WTC11 (cell line): ENCODE measurements around the gene TNRC18. TPM values are rescaled to one million over a fixed set of nuclear protein-coding genes. Genes with fewer than 3 reads are reported as not detected.

ENCODE experiments used
- ATAC-seq: fragments of 200-7000 bp; cut with Tn5 transposase; 2 replicates; pipeline ENCODE4 v1.10.0; 2021; ENCODE audit warnings: mild to moderate bottlenecking, moderate library complexity
- CTCF ChIA-PET: fragments of 300-600 bp; sonication (Branson Sonifier 250); formaldehyde crosslinking; loops from one replicate; lab custom pipeline; 2021; ENCODE audit warnings: antibody characterized with exemption; lab: Charles Lee
- POLR2A ChIA-PET: fragments of 350-600 bp; sonication (Branson Sonifier 250); formaldehyde crosslinking; loops from one replicate; lab custom pipeline; 2021; ENCODE audit warnings: antibody characterized with exemption; lab: Charles Lee
- DNase-seq: peaks from one replicate; pipeline ENCODE4 v3.0.0; 2021; ENCODE audit warnings: low spot score
- H3K27ac Mint-ChIP-seq: 2 replicates; pipeline ENCODE4 v1.8.0; 2021; ENCODE audit warnings: mixed read lengths
- H3K27me3 Mint-ChIP-seq: 2 replicates; pipeline ENCODE4 v1.8.0; 2021; ENCODE audit warnings: low read depth, mild to moderate bottlenecking, moderate library complexity, mixed read lengths
- H3K36me3 Mint-ChIP-seq: 2 replicates; pipeline ENCODE4 v1.8.0; 2021; ENCODE audit warnings: mixed read lengths
- H3K4me1 Mint-ChIP-seq: 2 replicates; pipeline ENCODE4 v1.8.0; 2022; ENCODE audit warnings: mixed read lengths
- H3K4me3 Mint-ChIP-seq: 2 replicates; pipeline ENCODE4 v1.8.0; 2021; ENCODE audit warnings: mild to moderate bottlenecking, moderate library complexity, mixed read lengths
- H3K9me3 Mint-ChIP-seq: 2 replicates; pipeline ENCODE4 v1.8.0; 2021; ENCODE audit warnings: mixed read lengths
- ATF3 ChIP-seq: sonication (generic); formaldehyde crosslinking; conservative IDR thresholded peaks from 2 replicates; pipeline ENCODE4 v1.8.1; 2022; ENCODE audit warnings: mild to moderate bottlenecking, missing genetic modification reagents
- ATF6 ChIP-seq: sonication (generic); formaldehyde crosslinking; IDR thresholded peaks from 2 replicates; pipeline ENCODE4 v1.8.1; 2023; ENCODE audit warnings: mild to moderate bottlenecking, missing genetic modification reagents
- ETV6 ChIP-seq: sonication (generic); formaldehyde crosslinking; IDR thresholded peaks from 2 replicates; pipeline ENCODE4 v1.8.1; 2022; ENCODE audit warnings: mild to moderate bottlenecking, missing genetic modification reagents
- FOXK1 ChIP-seq: sonication (generic); formaldehyde crosslinking; IDR thresholded peaks from 2 replicates; pipeline ENCODE4 v1.8.0; 2022; ENCODE audit warnings: mild to moderate bottlenecking, moderate library complexity, missing genetic modification reagents
- FOXP4 ChIP-seq: sonication (generic); formaldehyde crosslinking; IDR thresholded peaks from 2 replicates; pipeline ENCODE4 v1.8.0; 2022; ENCODE audit warnings: mild to moderate bottlenecking, missing genetic modification reagents
- GABPB1 ChIP-seq: sonication (generic); formaldehyde crosslinking; IDR thresholded peaks from 2 replicates; pipeline ENCODE4 v1.8.1; 2023; ENCODE audit warnings: mild to moderate bottlenecking, missing genetic modification reagents
- KAT7 ChIP-seq: sonication (generic); formaldehyde crosslinking; IDR thresholded peaks from 2 replicates; pipeline ENCODE4 v1.8.1; 2023; ENCODE audit warnings: missing genetic modification reagents, mild to moderate bottlenecking, borderline replicate concordance
- MAX ChIP-seq: sonication (generic); formaldehyde crosslinking; IDR thresholded peaks from 2 replicates; pipeline ENCODE4 v1.8.0; 2022; ENCODE audit warnings: mild to moderate bottlenecking, missing genetic modification reagents
- NR1H2 ChIP-seq: sonication (generic); formaldehyde crosslinking; IDR thresholded peaks from 2 replicates; pipeline ENCODE4 v1.9.0; 2021; ENCODE audit warnings: mild to moderate bottlenecking, moderate library complexity, missing genetic modification reagents
- PREB ChIP-seq: sonication (generic); formaldehyde crosslinking; IDR thresholded peaks from 2 replicates; pipeline ENCODE4 v1.8.1; 2022; ENCODE audit warnings: mild to moderate bottlenecking, missing genetic modification reagents, moderate library complexity, borderline replicate concordance
- ZNF121 ChIP-seq: sonication (generic); formaldehyde crosslinking; IDR thresholded peaks from 2 replicates; pipeline ENCODE4 v1.8.0; 2023; ENCODE audit warnings: missing genetic modification reagents
- ZNF512 ChIP-seq: sonication (generic); formaldehyde crosslinking; IDR thresholded peaks from 2 replicates; pipeline ENCODE4 v1.8.1; 2022; ENCODE audit warnings: missing genetic modification reagents, borderline replicate concordance
- total RNA-seq: library from RNA; stranded (reverse); gene quantifications from 3 replicates; pipeline ENCODE4 v1.2.3, GENCODE V29; 2021

TNRC18 gene
- total RNA-seq, 1 experiment from 2014 or later, result 55.0 TPM

- TF ChIP-seq ZNF512 (CRISPR knock-in tag) (no peak), KAT7 (CRISPR knock-in tag) (no peak), FOXK1 (no peak)
- TF ChIP-seq, all 79 proteins: peak for 3
These were observed 27.1 kb upstream of the TNRC18 start (continued) for GRCh38 chr7:5450549-5451327.

- peak; percentile 49 for ATAC-seq
- no peak overlapping the region for H3K27ac Mint-ChIP-seq
- ChIA-PET CTCF (interaction anchor here (0.5 to 5.2 kb wide), 7 partner anchors 30 to 217 kb away, joined by 3 to 53 read pairs (median 6); no protein-coding TSS in a partner anchor), POLR2A (interaction anchor here (0.5 to 1.0 kb wide), 2 partner anchors 25 to 209 kb away, joined by 3 to 4 read pairs; partner anchors contain the start of gene TNRC18)
- peaks cover 6% of the 10 kb centered on the region for H3K4me1 Mint-ChIP-seq
- TF ChIP-seq ATF3, result no peak
- TF ChIP-seq NR1H2 (CRISPR knock-in tag), result no peak
- no peak overlapping the region for H3K4me3 Mint-ChIP-seq
- no peak for DNase-seq
- H3K36me3 Mint-ChIP-seq, result no peaks in the 10 kb centered on the region
- no peaks in the 10 kb centered on the region for H3K9me3 Mint-ChIP-seq
- peaks cover 11% of the 10 kb centered on the region for H3K27me3 Mint-ChIP-seq
These were observed 24.9 kb upstream of the TNRC18 start for GRCh38 chr7:5448378-5449037.

- ATAC-seq, result no peak
- Mint-ChIP-seq H3K4me1 (peaks cover 3% of the 10 kb centered on the region), H3K36me3 (no peaks in the 10 kb centered on the region), H3K27me3 (peaks cover 25% of the 10 kb centered on the region), H3K9me3 (no peaks in the 10 kb centered on the region), H3K27ac (no peak overlapping the region), H3K4me3 (no peak overlapping the region)
- no peak for TF ChIP-seq FOXP4
- no peak for TF ChIP-seq ETV6 (CRISPR knock-in tag)
- no peak for TF ChIP-seq ATF6 (CRISPR knock-in tag)
- TF ChIP-seq GABPB1 (CRISPR knock-in tag), result peak; percentile 42; the same call in 1 of the 2 replicates
- no peak for TF ChIP-seq PREB (CRISPR knock-in tag)
- no peak for TF ChIP-seq ZNF121 (CRISPR knock-in tag)
- TF ChIP-seq MAX (CRISPR knock-in tag), result no peak
- POLR2A ChIA-PET, result no interaction called here
- CTCF ChIA-PET, result no interaction called here
- DNase-seq, result no peak
These were observed 22.5 kb upstream of the TNRC18 start for GRCh38 chr7:5445981-5446594.
